ENCODE data around the gene SLC25A13.

Gene SLC25A13

GRCh38 chr7:96354881-96355280, 33.0 kb upstream of the SLC25A13 start:
- TF ChIP-seq, protein P1, sequence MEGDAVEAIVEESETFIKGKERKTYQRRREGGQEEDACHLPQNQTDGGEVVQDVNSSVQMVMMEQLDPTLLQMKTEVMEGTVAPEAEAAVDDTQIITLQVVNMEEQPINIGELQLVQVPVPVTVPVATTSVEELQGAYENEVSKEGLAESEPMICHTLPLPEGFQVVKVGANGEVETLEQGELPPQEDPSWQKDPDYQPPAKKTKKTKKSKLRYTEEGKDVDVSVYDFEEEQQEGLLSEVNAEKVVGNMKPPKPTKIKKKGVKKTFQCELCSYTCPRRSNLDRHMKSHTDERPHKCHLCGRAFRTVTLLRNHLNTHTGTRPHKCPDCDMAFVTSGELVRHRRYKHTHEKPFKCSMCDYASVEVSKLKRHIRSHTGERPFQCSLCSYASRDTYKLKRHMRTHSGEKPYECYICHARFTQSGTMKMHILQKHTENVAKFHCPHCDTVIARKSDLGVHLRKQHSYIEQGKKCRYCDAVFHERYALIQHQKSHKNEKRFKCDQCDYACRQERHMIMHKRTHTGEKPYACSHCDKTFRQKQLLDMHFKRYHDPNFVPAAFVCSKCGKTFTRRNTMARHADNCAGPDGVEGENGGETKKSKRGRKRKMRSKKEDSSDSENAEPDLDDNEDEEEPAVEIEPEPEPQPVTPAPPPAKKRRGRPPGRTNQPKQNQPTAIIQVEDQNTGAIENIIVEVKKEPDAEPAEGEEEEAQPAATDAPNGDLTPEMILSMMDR (IDR thresholded peaks at IDR 0.05; ENCODE audit: low read depth, low read length), result no peak

DNA sequence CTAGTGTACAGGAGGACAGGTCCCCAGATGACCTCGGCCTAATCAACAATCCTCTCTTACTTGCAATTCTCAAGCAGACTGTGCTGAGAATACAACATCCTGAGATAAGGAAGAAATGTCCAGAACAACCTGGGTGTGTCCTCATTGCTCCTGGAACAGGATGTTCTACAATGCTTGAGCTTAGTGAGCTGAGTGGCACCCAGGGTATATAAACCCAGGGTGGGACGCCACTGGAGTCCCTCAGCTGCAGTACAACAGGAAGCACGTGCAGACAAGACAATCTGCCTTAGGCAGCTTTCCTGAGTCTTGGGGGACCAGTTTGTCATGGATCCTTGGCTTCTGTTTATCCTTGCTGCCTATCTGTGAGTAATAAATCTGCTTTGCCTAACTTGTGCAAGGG, 27.7 kb upstream of the SLC25A13 start:
- in situ Hi-C loops (cut with HindIII; ENCODE audit: low sequenced_read_pairs), result no loop called here
- DNase-seq (ENCODE audit: low read depth, low spot score), result no peak
- H3K4me3 ChIP-seq (ENCODE audit: low read depth, low read length), result no peak overlapping the region
- TF ChIP-seq, protein P1 (IDR thresholded peaks at IDR 0.05; ENCODE audit: low read depth, low read length), result no peak

More at GRCh38 chr7:96354881-96355280, 33.0 kb upstream of the SLC25A13 start:
- in situ Hi-C loops (cut with HindIII; ENCODE audit: low sequenced_read_pairs), result no loop called here
- no peak overlapping the region for H3K4me3 ChIP-seq (ENCODE audit: low read depth, low read length)
- no peak for DNase-seq (ENCODE audit: low read depth, low spot score)

GRCh38 chr7:96347471-96347870, 25.6 kb upstream of the SLC25A13 start:
- DNase-seq (ENCODE audit: low read depth, low spot score), result no peak
- in situ Hi-C loops (cut with HindIII; ENCODE audit: low sequenced_read_pairs), result no loop called here
- TF ChIP-seq, protein P1 (IDR thresholded peaks at IDR 0.05; ENCODE audit: low read depth, low read length), result no peak
- no peak overlapping the region for H3K4me3 ChIP-seq (ENCODE audit: low read depth, low read length)

DNA sequence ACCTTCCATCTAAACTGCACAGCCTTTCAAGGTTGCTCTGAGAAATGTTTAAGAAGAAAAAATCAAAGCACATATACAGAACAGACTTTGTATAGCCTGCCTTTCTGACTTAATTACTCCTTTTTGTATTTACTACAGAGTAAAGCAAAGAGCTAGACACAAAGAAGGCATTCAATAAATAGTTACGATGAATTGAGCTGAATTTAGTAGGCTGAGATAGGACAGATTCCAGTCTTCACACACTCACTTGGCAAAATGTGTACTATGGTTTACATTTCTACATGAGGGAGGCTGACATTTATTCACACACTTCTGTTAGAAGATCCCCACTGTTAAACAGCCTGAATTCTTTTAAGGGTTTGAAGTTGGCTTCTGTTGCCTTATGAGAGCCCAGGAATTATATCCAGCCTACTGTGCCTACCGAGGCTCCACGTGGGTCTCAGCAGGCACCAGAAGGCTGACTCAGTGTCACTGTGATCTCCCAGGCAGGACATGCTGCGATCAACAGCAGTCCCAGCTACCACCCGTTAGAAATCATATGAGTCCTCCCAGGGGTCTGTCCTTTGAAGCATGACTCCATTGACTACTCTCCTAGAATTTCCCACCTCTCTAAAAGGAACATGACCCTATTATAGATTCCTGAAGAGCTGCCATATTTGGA, 24.5 kb upstream of the SLC25A13 start:
- in situ Hi-C loops (cut with HindIII; ENCODE audit: low sequenced_read_pairs), result no loop called here
- no peak for DNase-seq (ENCODE audit: low read depth, low spot score)
- H3K4me3 ChIP-seq (ENCODE audit: low read depth, low read length), result no peak overlapping the region
- TF ChIP-seq, protein P1 (IDR thresholded peaks at IDR 0.05; ENCODE audit: low read depth, low read length), result no peak

- DNase-seq (ENCODE audit: low read depth, low spot score), result no peak
- no peak overlapping the region for H3K4me3 ChIP-seq (ENCODE audit: low read depth, low read length)
- TF ChIP-seq, protein P1 (IDR thresholded peaks at IDR 0.05; ENCODE audit: low read depth, low read length), result no peak
- in situ Hi-C loops (cut with HindIII; ENCODE audit: low sequenced_read_pairs), result no loop called here
Measured at GRCh38 chr7:96344236-96344635, 22.3 kb upstream of the SLC25A13 start.

- TF ChIP-seq, protein P1 (IDR thresholded peaks at IDR 0.05; ENCODE audit: low read depth, low read length), result no peak
- no peak overlapping the region for H3K4me3 ChIP-seq (ENCODE audit: low read depth, low read length)
- in situ Hi-C loops (cut with HindIII; ENCODE audit: low sequenced_read_pairs), result no loop called here
Measured at GRCh38 chr7:96342049-96342448, 20.2 kb upstream of the SLC25A13 start.

More at GRCh38 chr7:96342049-96342448, 20.2 kb upstream of the SLC25A13 start:
- no peak for DNase-seq (ENCODE audit: low read depth, low spot score)
